ENCODE data around the gene JARID2. TPM values are rescaled to one million over a fixed set of nuclear protein-coding genes. Genes with fewer than 3 reads are reported as not detected.

JARID2 gene
- total and polyA plus RNA-seq, 9 of the 15 experiments (the other 6 are each of a cell fraction or from before 2014, with no cell fraction given): 5.0 to 29.0 (median 15.6) TPM

DNA sequence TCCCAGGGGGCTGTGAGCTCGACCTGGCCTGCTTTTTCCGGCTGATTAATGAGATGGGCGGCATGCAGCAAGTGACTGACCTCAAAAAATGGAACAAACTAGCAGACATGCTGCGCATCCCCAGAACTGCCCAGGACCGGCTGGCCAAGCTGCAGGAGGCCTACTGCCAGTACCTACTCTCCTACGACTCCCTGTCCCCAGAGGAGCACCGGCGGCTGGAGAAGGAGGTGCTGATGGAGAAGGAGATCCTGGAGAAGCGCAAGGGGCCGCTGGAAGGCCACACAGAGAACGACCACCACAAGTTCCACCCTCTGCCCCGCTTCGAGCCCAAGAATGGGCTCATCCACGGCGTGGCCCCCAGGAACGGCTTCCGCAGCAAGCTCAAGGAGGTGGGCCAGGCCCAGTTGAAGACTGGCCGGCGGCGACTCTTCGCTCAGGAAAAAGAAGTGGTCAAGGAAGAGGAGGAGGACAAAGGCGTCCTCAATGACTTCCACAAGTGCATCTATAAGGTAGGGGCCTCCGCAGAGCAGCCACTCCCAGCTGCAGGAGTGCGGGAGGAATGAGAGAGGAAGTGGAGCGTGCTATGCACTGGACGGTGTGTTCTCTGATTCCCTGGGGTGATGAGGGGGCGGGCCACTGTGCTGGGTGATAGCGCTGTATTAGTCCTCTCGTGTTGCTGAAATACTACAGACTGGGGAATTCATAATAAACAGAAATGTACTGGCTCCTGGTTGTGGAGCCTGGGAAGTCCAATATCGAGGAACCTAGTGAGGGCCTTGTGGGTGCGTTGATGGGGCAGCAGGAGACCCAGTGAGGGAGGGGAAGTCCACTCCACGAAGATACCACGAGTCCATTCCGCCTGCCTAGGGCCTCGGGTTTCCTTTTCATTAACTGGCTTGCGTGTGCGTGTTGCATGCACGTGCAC is 255.3 kb downstream of the JARID2 start (continued):
- TF ChIP-seq EWSR1 (IDR thresholded peaks at IDR 0.05; ENCODE audit: borderline replicate concordance, low read depth, partially characterized antibody) (no peak), NCOA2 (IDR thresholded peaks at IDR 0.05; ENCODE audit: partially characterized antibody in 2 of 2) (no peak), POLR2AphosphoS2 (IDR thresholded peaks at IDR 0.05; ENCODE audit: low read length) (0 out of 2 replicates have a peak, but pooled peaks have one; percentile 22), CBX2 (IDR thresholded peaks at IDR 0.05; ENCODE audit: insufficient read depth, low read length, poor library complexity, severe bottlenecking) (no peak), ASH1L (IDR thresholded peaks at IDR 0.05; ENCODE audit: borderline replicate concordance, low read depth, partially characterized antibody) (no peak), SPI1 (IDR thresholded peaks at IDR 0.05; ENCODE audit: borderline replicate concordance, low read depth, low read length) (peak; percentile 34; the same call in 1 of the 2 replicates), KLF10 (CRISPR knock-in tag; IDR thresholded peaks at IDR 0.05) (no peak), CBX3 (IDR thresholded peaks at IDR 0.05; ENCODE audit: borderline replicate concordance in 1 of 2, low read length in 2 of 2) (no peak), POLR3G (IDR thresholded peaks at IDR 0.05; ENCODE audit: extremely low read depth, insufficient read length, insufficient replicate concordance) (no peak)

Data from K562 (cell line).